Tibial nerve (tissue), 4 donors: ENCODE results near the gene CARD11.

Source experiments
- EP300 ChIP-seq, 2 donors: sonication (generic); formaldehyde crosslinking; IDR thresholded peaks; one replicate each; pipeline ENCODE4 v1.6.1; 2017; ENCODE audit warnings: antibody characterized with exemption in 2 of 2, mild to moderate bottlenecking in 1 of 2
- POLR2A ChIP-seq, 2 donors: fragments of 450-650 bp; IDR thresholded peaks; one replicate each; pipeline ENCODE4 v1.6.1; 2017; ENCODE audit warnings: antibody characterized with exemption in 2 of 2, mild to moderate bottlenecking in 2 of 2, moderate library complexity in 2 of 2
- TF ChIP-seq, protein P1 (sequence below), 5 experiments: fragments of 200-600 bp in 3 of 5; fragments of 450-650 bp in 2 of 5; sonication (generic) in 3 of 5; IDR thresholded peaks; one replicate each; pipeline ENCODE4 v1.5.1; 2016 to 2019; ENCODE audit warnings: antibody characterized with exemption in 5 of 5, mild to moderate bottlenecking in 3 of 5, moderate library complexity in 2 of 5

DNA sequence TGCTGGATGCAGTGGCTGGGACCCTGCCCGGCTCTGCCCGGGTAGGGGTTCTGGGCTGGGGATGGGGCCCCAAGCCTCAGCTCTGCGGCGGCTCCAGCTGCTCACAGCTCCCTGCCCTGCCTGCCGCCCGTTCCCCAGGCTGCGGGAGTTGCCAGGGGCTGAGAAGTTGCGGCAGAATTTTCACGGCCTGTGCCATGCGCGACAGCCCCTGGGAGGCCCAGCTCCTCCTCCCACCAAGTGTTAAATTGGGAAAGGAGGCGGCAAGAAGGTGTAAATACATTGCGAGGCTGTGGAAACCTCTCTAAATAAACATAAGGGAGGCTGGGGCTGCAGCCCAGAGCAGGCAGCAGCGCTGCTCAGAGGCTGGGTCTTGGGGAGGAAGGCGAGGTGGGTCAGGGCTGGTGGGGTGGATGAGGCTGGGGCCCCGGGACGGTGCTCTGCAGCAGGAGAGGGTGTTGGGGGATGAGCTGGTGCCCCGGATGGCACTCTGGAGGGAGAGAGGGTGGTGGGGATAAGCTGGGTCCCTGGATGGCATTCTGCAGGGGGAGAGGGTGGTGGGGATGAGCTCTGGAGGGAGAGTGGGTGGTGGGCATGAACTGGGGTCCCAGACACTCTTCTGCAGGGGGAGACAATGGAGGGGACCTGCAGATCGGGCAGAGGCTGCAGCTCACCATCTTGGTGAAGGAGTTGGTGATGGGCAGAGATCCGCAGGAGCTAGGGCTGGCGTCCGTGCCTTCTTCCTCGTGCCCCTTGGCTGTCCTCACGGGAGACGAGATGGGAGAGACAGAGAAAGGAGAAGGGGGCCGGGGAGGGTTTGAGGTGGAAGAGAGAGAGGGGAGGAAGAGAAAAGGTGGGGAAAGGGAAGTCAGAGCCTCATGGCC is 114.1 kb downstream of the CARD11 start:
- no peak for TF ChIP-seq POLR2A (IDR thresholded peaks at IDR 0.05)
- TF ChIP-seq EP300 (IDR thresholded peaks at IDR 0.05): no peak
- TF ChIP-seq, protein P1, sequence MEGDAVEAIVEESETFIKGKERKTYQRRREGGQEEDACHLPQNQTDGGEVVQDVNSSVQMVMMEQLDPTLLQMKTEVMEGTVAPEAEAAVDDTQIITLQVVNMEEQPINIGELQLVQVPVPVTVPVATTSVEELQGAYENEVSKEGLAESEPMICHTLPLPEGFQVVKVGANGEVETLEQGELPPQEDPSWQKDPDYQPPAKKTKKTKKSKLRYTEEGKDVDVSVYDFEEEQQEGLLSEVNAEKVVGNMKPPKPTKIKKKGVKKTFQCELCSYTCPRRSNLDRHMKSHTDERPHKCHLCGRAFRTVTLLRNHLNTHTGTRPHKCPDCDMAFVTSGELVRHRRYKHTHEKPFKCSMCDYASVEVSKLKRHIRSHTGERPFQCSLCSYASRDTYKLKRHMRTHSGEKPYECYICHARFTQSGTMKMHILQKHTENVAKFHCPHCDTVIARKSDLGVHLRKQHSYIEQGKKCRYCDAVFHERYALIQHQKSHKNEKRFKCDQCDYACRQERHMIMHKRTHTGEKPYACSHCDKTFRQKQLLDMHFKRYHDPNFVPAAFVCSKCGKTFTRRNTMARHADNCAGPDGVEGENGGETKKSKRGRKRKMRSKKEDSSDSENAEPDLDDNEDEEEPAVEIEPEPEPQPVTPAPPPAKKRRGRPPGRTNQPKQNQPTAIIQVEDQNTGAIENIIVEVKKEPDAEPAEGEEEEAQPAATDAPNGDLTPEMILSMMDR (IDR thresholded peaks at IDR 0.05): no peak
